Prostate gland (tissue), 2 donors: ENCODE measurements around the gene C19orf33. TPM values are rescaled to one million over a fixed set of nuclear protein-coding genes. Genes with fewer than 3 reads are reported as not detected.

Experiments
- DNase-seq: peaks from one replicate; pipeline ENCODE4 v3.0.0-alpha.2; 2019; ENCODE audit warnings: low spot score
- H3K27ac ChIP-seq, 2 donors: fragments of 200-600 bp; sonication (generic); 2 replicates each; pipeline ENCODE4 v1.5.1; 2017 to 2019
- H3K27me3 ChIP-seq: fragments of 200-600 bp; sonication (generic); replicated peaks from 2 replicates; pipeline ENCODE4 v1.5.1; 2019; ENCODE audit not compliant: insufficient read depth
- H3K36me3 ChIP-seq, 2 donors: fragments of 200-600 bp; sonication (generic); 1 replicate in 1 of 2; 2 replicates in 1 of 2; pipeline versions ENCODE4 v1.5.1 to v1.8.1; 2017 to 2019
- H3K4me1 ChIP-seq: fragments of 200-600 bp; sonication (generic); replicated peaks from 2 replicates; pipeline ENCODE4 v1.5.1; 2019
- H3K4me3 ChIP-seq, 2 donors: fragments of 200-600 bp; sonication (generic); 2 replicates each; pipeline ENCODE4 v1.5.1; 2017 to 2019
- H3K9me3 ChIP-seq: fragments of 200-600 bp; sonication (generic); 2 replicates; pipeline ENCODE4 v1.5.1; 2017
- CTCF ChIP-seq, 4 experiments: fragments of 200-600 bp in 2 of 4; fragments of 450-650 bp in 2 of 4; sonication (generic) in 2 of 4; IDR thresholded peaks; 1 replicate in 3 of 4; 2 replicates in 1 of 4; pipeline ENCODE4 v1.5.1; 2016 to 2019; ENCODE audit warnings: antibody characterized with exemption in 4 of 4, mild to moderate bottlenecking in 2 of 4, moderate library complexity in 2 of 4
- POLR2A ChIP-seq: fragments of 450-650 bp; IDR thresholded peaks from one replicate; pipeline ENCODE4 v1.6.1; 2016; ENCODE audit warnings: antibody characterized with exemption, mild to moderate bottlenecking
- POLR2AphosphoS5 ChIP-seq: sonication (generic); formaldehyde crosslinking; IDR thresholded peaks from one replicate; pipeline ENCODE4 v1.6.1; 2017; ENCODE audit warnings: antibody characterized with exemption
- WGBS: methylation state at CpG from one replicate; pipeline ENCODE4 v1.1.5; 2018; 5-methylcytosine and 5-hydroxymethylcytosine counted together
- intact Hi-C: fragments of 100-400 bp; cut with DNase I; formaldehyde crosslinking; loops from one replicate; pipeline ENCODE4 v1.14.2; 2022
- total RNA-seq, 2 donors: library from RNA; depleted of rRNA; stranded (reverse); fragments of >200 nt; gene quantifications; one replicate each; pipeline ENCODE4 v1.1.0, GENCODE V29; 2016

The C19orf33 gene
- total RNA-seq, 2 donors from 2014 or later = 9.7 to 15.5 TPM

GRCh38 chr19:38276942-38277517 is 27.0 kb upstream of the C19orf33 start:
- H3K36me3 ChIP-seq = no peaks in the 10 kb centered on the region
- H3K4me3 ChIP-seq = no peak overlapping the region
- intact Hi-C loops = no loop called here
- WGBS = 94% methylated on average over 7 of the region's 7 CpGs
- H3K4me1 ChIP-seq = peaks cover 41% of the 10 kb centered on the region
- peak overlapping the region; percentile 65 to 73 for H3K27ac ChIP-seq
- DNase-seq = no peak
- no peaks in the 10 kb centered on the region for H3K9me3 ChIP-seq
- TF ChIP-seq CTCF (IDR thresholded peaks at IDR 0.05) (no peak), POLR2A (no peak), POLR2AphosphoS5 (no peak)
- no peaks in the 10 kb centered on the region for H3K27me3 ChIP-seq

- intact Hi-C loops = no loop called here
- 31% methylated on average over 5 of the region's 5 CpGs for WGBS
- H3K36me3 ChIP-seq = no peaks in the 10 kb centered on the region
- peak overlapping the region; percentile 65 to 73 for H3K27ac ChIP-seq
- H3K9me3 ChIP-seq = no peaks in the 10 kb centered on the region
- DNase-seq = peak; percentile 58
- no peak overlapping the region for H3K4me3 ChIP-seq
- H3K27me3 ChIP-seq = no peaks in the 10 kb centered on the region
- no peak for TF ChIP-seq POLR2A
- TF ChIP-seq POLR2AphosphoS5 = peak; percentile 90
- peaks cover 41% of the 10 kb centered on the region for H3K4me1 ChIP-seq
These were observed 26.5 kb upstream of the C19orf33 start for GRCh38 chr19:38277549-38277948.

- H3K27me3 ChIP-seq = no peaks in the 10 kb centered on the region
- H3K9me3 ChIP-seq = no peaks in the 10 kb centered on the region
- H3K4me3 ChIP-seq = no peak overlapping the region
- intact Hi-C loops = no loop called here
- H3K4me1 ChIP-seq = peaks cover 36% of the 10 kb centered on the region
- TF ChIP-seq POLR2A (no peak), CTCF (IDR thresholded peaks at IDR 0.05) (no peak), POLR2AphosphoS5 (peak; percentile 36)
- WGBS = 39% methylated on average over 9 of the region's 9 CpGs
- no peaks in the 10 kb centered on the region for H3K36me3 ChIP-seq
- no peak for DNase-seq
- peak overlapping the region; percentile 65 to 73 for H3K27ac ChIP-seq
These were observed 25.9 kb upstream of the C19orf33 start for GRCh38 chr19:38277969-38278680.

GRCh38 chr19:38278751-38279150 is 25.3 kb upstream of the C19orf33 start:
- Histone ChIP-seq H3K36me3 (no peaks in the 10 kb centered on the region), H3K4me3 (no peak overlapping the region), H3K4me1 (peaks cover 30% of the 10 kb centered on the region), H3K27me3 (no peaks in the 10 kb centered on the region), H3K9me3 (no peaks in the 10 kb centered on the region), H3K27ac (peak overlapping the region; percentile 65 to 73)
- no peak for DNase-seq
- intact Hi-C loops = no loop called here
- WGBS = 67% methylated on average over 2 of the region's 2 CpGs
- TF ChIP-seq POLR2A = no peak
- no peak for TF ChIP-seq CTCF (IDR thresholded peaks at IDR 0.05)
- TF ChIP-seq POLR2AphosphoS5 = no peak

GRCh38 chr19:38280030-38280921 is 23.8 kb upstream of the C19orf33 start:
- Histone ChIP-seq H3K27ac (peak overlapping the region; percentile 5 to 24), H3K4me1 (peaks cover 24% of the 10 kb centered on the region), H3K9me3 (no peaks in the 10 kb centered on the region), H3K4me3 (no peak overlapping the region), H3K27me3 (no peaks in the 10 kb centered on the region), H3K36me3 (no peaks in the 10 kb centered on the region)
- WGBS = 59% methylated on average over 17 of the region's 17 CpGs
- no peak for DNase-seq
- TF ChIP-seq CTCF (IDR thresholded peaks at IDR 0.05) (no peak), POLR2A (no peak), POLR2AphosphoS5 (no peak)
- intact Hi-C loops = no loop called here
